ENCODE measurements around the gene PRKCA. TPM values are rescaled to one million over a fixed set of nuclear protein-coding genes. Genes with fewer than 3 reads are reported as not detected.

Gene PRKCA
- total and polyA plus RNA-seq, 2 of the 13 experiments (the other 11 are each of a cell fraction or from before 2014, with no cell fraction given), result 18.5 to 21.5 TPM

GRCh38 chr17:66451188-66452149 is 149.1 kb downstream of the PRKCA start (continued):
- TF ChIP-seq, protein P1, sequence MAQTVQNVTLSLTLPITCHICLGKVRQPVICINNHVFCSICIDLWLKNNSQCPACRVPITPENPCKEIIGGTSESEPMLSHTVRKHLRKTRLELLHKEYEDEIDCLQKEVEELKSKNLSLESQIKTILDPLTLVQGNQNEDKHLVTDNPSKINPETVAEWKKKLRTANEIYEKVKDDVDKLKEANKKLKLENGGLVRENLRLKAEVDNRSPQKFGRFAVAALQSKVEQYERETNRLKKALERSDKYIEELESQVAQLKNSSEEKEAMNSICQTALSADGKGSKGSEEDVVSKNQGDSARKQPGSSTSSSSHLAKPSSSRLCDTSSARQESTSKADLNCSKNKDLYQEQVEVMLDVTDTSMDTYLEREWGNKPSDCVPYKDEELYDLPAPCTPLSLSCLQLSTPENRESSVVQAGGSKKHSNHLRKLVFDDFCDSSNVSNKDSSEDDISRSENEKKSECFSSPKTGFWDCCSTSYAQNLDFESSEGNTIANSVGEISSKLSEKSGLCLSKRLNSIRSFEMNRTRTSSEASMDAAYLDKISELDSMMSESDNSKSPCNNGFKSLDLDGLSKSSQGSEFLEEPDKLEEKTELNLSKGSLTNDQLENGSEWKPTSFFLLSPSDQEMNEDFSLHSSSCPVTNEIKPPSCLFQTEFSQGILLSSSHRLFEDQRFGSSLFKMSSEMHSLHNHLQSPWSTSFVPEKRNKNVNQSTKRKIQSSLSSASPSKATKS (CRISPR knock-in tag; IDR thresholded peaks at IDR 0.05), result no peak
- TF ChIP-seq KLF11 (CRISPR knock-in tag; IDR thresholded peaks at IDR 0.05) (peak; percentile 82), ZNF350 (CRISPR knock-in tag; IDR thresholded peaks at IDR 0.05; ENCODE audit: borderline replicate concordance, low read depth) (peak; percentile 56; the same call in 1 of the 2 replicates), ZNF674 (CRISPR knock-in tag; IDR thresholded peaks at IDR 0.05; ENCODE audit: low read depth) (no peak), ERF (CRISPR knock-in tag; IDR thresholded peaks at IDR 0.05) (peak; percentile 87), ZEB1 (IDR thresholded peaks at IDR 0.05; ENCODE audit: insufficient replicate concordance, low read depth) (no peak), GPN1 (CRISPR knock-in tag; IDR thresholded peaks at IDR 0.05; ENCODE audit: borderline replicate concordance) (no peak), PCBP1 (IDR thresholded peaks at IDR 0.05; ENCODE audit: borderline replicate concordance, low read depth, low read length) (no peak), NR3C1 (CRISPR knock-in tag; IDR thresholded peaks at IDR 0.05) (no peak), HOXA5 (CRISPR knock-in tag; IDR thresholded peaks at IDR 0.05) (peak; percentile 75)
- TF ChIP-seq, protein P2, sequence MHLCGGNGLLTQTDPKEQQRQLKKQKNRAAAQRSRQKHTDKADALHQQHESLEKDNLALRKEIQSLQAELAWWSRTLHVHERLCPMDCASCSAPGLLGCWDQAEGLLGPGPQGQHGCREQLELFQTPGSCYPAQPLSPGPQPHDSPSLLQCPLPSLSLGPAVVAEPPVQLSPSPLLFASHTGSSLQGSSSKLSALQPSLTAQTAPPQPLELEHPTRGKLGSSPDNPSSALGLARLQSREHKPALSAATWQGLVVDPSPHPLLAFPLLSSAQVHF (CRISPR knock-in tag; IDR thresholded peaks at IDR 0.05), result no peak
- TF ChIP-seq, protein P3, sequence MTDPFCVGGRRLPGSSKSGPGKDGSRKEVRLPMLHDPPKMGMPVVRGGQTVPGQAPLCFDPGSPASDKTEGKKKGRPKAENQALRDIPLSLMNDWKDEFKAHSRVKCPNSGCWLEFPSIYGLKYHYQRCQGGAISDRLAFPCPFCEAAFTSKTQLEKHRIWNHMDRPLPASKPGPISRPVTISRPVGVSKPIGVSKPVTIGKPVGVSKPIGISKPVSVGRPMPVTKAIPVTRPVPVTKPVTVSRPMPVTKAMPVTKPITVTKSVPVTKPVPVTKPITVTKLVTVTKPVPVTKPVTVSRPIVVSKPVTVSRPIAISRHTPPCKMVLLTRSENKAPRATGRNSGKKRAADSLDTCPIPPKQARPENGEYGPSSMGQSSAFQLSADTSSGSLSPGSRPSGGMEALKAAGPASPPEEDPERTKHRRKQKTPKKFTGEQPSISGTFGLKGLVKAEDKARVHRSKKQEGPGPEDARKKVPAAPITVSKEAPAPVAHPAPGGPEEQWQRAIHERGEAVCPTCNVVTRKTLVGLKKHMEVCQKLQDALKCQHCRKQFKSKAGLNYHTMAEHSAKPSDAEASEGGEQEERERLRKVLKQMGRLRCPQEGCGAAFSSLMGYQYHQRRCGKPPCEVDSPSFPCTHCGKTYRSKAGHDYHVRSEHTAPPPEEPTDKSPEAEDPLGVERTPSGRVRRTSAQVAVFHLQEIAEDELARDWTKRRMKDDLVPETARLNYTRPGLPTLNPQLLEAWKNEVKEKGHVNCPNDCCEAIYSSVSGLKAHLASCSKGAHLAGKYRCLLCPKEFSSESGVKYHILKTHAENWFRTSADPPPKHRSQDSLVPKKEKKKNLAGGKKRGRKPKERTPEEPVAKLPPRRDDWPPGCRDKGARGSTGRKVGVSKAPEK (CRISPR knock-in tag; IDR thresholded peaks at IDR 0.05; ENCODE audit: borderline replicate concordance), result peak; percentile 49; the same call in 1 of the 2 replicates

Measured in HepG2 (cell line).